ENCODE results near the gene XPR1.

XPR1 gene

DNA sequence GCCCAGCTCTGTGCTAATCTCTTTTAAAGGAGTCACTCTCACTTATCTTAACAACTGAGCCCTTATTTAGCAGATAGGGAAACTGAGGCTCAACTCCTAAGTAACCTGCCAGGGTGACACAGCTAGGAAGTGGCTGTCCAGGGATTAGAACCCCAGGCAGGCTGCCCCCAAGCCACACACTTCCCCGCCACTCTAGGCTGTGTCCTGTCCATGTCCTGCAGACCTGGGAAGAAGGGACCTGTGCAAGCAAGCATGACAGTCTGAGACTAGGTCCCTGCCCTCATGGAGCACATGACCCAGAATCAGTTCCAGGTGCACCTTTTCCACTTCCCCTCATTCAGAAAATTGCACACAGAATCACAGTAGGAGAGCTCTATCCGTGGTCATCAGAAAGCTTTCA is 293.1 kb downstream of the XPR1 start:
- Mint-ChIP-seq H3K4me3 (no peak overlapping the region), H3K27ac (no peak overlapping the region), H3K9me3 (no peaks in the 10 kb centered on the region), H3K36me3 (ENCODE audit: low read depth) (no peaks in the 10 kb centered on the region), H3K27me3 (ENCODE audit: low read depth, poor library complexity) (peaks cover 4% of the 10 kb centered on the region), H3K4me1 (peaks cover 89% of the 10 kb centered on the region)
- DNase-seq: no peak
- TF ChIP-seq, protein P1, sequence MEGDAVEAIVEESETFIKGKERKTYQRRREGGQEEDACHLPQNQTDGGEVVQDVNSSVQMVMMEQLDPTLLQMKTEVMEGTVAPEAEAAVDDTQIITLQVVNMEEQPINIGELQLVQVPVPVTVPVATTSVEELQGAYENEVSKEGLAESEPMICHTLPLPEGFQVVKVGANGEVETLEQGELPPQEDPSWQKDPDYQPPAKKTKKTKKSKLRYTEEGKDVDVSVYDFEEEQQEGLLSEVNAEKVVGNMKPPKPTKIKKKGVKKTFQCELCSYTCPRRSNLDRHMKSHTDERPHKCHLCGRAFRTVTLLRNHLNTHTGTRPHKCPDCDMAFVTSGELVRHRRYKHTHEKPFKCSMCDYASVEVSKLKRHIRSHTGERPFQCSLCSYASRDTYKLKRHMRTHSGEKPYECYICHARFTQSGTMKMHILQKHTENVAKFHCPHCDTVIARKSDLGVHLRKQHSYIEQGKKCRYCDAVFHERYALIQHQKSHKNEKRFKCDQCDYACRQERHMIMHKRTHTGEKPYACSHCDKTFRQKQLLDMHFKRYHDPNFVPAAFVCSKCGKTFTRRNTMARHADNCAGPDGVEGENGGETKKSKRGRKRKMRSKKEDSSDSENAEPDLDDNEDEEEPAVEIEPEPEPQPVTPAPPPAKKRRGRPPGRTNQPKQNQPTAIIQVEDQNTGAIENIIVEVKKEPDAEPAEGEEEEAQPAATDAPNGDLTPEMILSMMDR (IDR thresholded peaks at IDR 0.05): no peak

DNA sequence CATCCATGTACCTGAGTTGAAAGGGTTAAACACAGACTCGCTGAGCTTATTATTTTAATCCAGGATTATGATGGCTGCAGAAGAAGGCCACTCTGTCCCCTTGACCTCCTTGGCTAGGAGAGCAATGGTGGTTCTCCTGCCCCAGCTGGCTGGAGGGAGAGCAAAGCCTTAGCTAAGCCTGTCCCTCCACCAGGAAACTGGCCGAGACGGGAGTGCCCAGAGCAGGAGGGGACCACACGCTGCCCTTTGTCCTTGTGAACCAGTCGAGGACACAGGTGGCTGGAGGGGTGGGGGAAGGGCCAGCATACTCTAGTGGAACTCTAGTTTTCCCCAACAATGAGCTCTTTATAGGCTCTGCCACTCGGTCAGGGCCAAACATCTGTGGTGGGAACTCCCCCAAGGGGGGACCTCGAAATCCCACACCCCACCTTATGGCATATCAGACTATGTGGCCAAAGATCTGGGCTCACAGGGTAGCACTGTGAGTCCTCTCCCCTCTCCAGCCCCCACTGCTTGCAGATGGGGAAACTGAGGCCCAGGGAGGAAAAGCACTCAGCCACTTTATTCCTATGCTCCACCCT is 293.7 kb downstream of the XPR1 start:
- no peaks in the 10 kb centered on the region for H3K36me3 Mint-ChIP-seq (ENCODE audit: low read depth)
- peaks cover 87% of the 10 kb centered on the region for H3K4me1 Mint-ChIP-seq
- H3K9me3 Mint-ChIP-seq: no peaks in the 10 kb centered on the region
- H3K27ac Mint-ChIP-seq: no peak overlapping the region
- DNase-seq: no peak
- TF ChIP-seq, protein P1 (IDR thresholded peaks at IDR 0.05): no peak
- H3K27me3 Mint-ChIP-seq (ENCODE audit: low read depth, poor library complexity): peaks cover 3% of the 10 kb centered on the region
- H3K4me3 Mint-ChIP-seq: no peak overlapping the region

DNA sequence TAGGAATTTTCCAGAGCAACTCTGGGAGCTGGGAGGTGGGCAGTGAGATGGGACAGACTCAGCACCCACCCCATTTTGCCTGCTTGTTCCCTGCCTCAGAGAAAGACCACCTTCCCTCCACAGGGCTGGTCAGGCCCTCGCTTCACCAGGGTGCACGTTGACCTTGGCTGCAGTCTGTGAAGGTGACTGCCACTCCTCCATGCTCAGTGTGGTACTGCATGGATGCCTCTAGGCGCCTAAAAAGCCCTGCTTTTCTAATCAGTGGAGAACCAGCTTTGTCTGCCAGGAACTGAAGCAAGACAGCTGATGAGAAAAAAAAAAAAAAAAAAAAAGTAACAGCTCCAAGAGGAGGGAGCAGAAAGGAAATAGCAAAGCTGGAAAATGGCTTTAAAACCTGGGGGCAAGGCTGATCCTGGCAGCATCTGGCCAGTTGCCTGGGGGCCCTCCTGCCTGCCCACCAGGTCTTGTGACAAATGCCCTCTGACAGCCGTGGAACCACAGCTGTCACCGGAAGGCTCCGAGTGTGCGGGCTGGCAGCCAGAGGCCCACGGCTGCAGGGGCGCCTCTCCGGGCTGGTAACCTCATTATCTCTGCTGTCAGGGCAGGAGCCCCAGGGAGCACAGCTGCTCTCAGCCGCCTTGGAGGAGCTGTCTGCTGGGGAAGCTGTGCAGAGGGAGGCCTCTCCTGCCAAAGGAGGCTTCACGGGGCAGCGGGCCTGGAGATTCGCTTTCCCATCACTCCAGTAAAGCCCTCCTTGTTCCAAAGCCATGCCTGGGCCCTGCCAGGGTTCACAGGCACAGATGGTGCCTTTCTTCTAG is 294.6 kb downstream of the XPR1 start:
- DNase-seq: peak; percentile 37
- H3K27me3 Mint-ChIP-seq (ENCODE audit: low read depth, poor library complexity): peaks cover 3% of the 10 kb centered on the region
- no peaks in the 10 kb centered on the region for H3K9me3 Mint-ChIP-seq
- H3K4me1 Mint-ChIP-seq: peaks cover 86% of the 10 kb centered on the region
- H3K27ac Mint-ChIP-seq: no peak overlapping the region
- H3K4me3 Mint-ChIP-seq: no peak overlapping the region
- TF ChIP-seq, protein P1 (IDR thresholded peaks at IDR 0.05): no peak
- no peaks in the 10 kb centered on the region for H3K36me3 Mint-ChIP-seq (ENCODE audit: low read depth)

GRCh38 chr1:180927348-180927747 is 295.5 kb downstream of the XPR1 start:
- no peak for DNase-seq
- Mint-ChIP-seq H3K4me3 (no peak overlapping the region), H3K4me1 (peaks cover 80% of the 10 kb centered on the region), H3K9me3 (no peaks in the 10 kb centered on the region), H3K27me3 (ENCODE audit: low read depth, poor library complexity) (peaks cover 3% of the 10 kb centered on the region), H3K36me3 (ENCODE audit: low read depth) (no peaks in the 10 kb centered on the region), H3K27ac (no peak overlapping the region)
- TF ChIP-seq, protein P1 (IDR thresholded peaks at IDR 0.05): no peak

DNA sequence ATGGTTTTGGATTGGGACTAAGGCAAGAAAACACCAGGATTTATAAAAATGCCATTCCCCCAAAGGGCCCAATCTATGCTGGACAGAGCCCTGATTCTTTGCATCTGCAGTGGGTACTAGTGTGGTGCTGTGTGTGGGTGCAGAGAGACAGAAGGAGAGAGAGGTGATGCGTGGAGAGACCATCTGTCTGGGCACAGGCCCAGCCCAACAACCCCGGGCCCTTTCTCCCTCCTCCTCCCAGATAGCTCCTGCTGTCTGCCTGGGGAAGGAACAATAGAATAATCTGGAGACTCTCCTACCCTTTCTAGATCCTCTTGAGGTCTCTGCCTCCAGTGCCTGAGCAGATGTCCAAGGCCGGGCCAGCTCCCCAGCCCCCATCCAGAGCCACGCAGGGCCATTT is 296.0 kb downstream of the XPR1 start:
- peaks cover 3% of the 10 kb centered on the region for H3K27me3 Mint-ChIP-seq (ENCODE audit: low read depth, poor library complexity)
- peak overlapping the region; percentile 52 for H3K4me3 Mint-ChIP-seq
- no peaks in the 10 kb centered on the region for H3K36me3 Mint-ChIP-seq (ENCODE audit: low read depth)
- no peak overlapping the region for H3K27ac Mint-ChIP-seq
- TF ChIP-seq, protein P1 (IDR thresholded peaks at IDR 0.05): no peak
- no peak for DNase-seq
- H3K4me1 Mint-ChIP-seq: peaks cover 75% of the 10 kb centered on the region
- H3K9me3 Mint-ChIP-seq: no peaks in the 10 kb centered on the region
